ENCODE data around the gene ARID2.

- TF ChIP-seq NR2F6 (IDR thresholded peaks at IDR 0.05), result no peak
- no peak for TF ChIP-seq NR2F6 (CRISPR knock-in tag; IDR thresholded peaks at IDR 0.05)
- no peak for TF ChIP-seq AGO2 (optimal IDR thresholded peaks at IDR 0.05; ENCODE audit: low read depth, low read length)
- TF ChIP-seq GATAD1 (CRISPR knock-in tag; IDR thresholded peaks at IDR 0.05), result no peak
- TF ChIP-seq ZNF780A (CRISPR knock-in tag; IDR thresholded peaks at IDR 0.05), result no peak
- no peak for TF ChIP-seq ZHX1 (CRISPR knock-in tag; IDR thresholded peaks at IDR 0.05; ENCODE audit: low read depth)
- no peak for TF ChIP-seq UBTF (CRISPR knock-in tag; IDR thresholded peaks at IDR 0.05)
- no peak for TF ChIP-seq BCL3 (CRISPR knock-in tag; IDR thresholded peaks at IDR 0.05)
- TF ChIP-seq MAFK (conservative IDR thresholded peaks at IDR 0.05 in 1 of 2, IDR thresholded peaks at IDR 0.05 in 1 of 2; ENCODE audit: low read length in 2 of 2), result no peak
- TF ChIP-seq KDM3A (CRISPR knock-in tag; IDR thresholded peaks at IDR 0.05; ENCODE audit: low read depth), result no peak
- TF ChIP-seq ZNF34 (CRISPR knock-in tag; IDR thresholded peaks at IDR 0.05; ENCODE audit: borderline replicate concordance), result no peak
Observed at GRCh38 chr12:45774508-45775162, 45.1 kb downstream of the ARID2 start.

All from HepG2 (cell line).